Stimulated activated naive CD8-positive, alpha-beta T cell treated with anti-CD3 and anti-CD28 coated beads, Interleukin-15, Interleukin-2, amounts not matched to agents 100 ng/mL and 50 ng/mL, for 24 hours (primary cell): ENCODE data around the gene MARCHF10.

Experiments used
- H3K27ac Mint-ChIP-seq: one replicate; pipeline ENCODE4 v1.8.0; 2021; ENCODE audit warnings: mild to moderate bottlenecking, mixed read lengths
- H3K27me3 Mint-ChIP-seq: one replicate; pipeline ENCODE4 v1.8.0; 2021; ENCODE audit warnings: mixed read lengths
- H3K36me3 Mint-ChIP-seq: one replicate; pipeline ENCODE4 v1.8.0; 2021; ENCODE audit warnings: low read depth, mixed read lengths
- H3K4me1 Mint-ChIP-seq: one replicate; pipeline ENCODE4 v1.8.0; 2021; ENCODE audit warnings: low read depth, mixed read lengths
- H3K4me3 Mint-ChIP-seq: one replicate; pipeline ENCODE4 v1.8.0; 2021; ENCODE audit warnings: mild to moderate bottlenecking, mixed read lengths
- H3K9me3 Mint-ChIP-seq: one replicate; pipeline ENCODE4 v1.8.0; 2021; ENCODE audit warnings: mixed read lengths

MARCHF10 gene

GRCh38 chr17:62756198-62756597 lies 51.9 kb downstream of the MARCHF10 start:
- Mint-ChIP-seq H3K4me1 (no peaks in the 10 kb centered on the region), H3K36me3 (no peaks in the 10 kb centered on the region), H3K4me3 (no peak overlapping the region), H3K27ac (no peak overlapping the region), H3K27me3 (peaks cover 12% of the 10 kb centered on the region), H3K9me3 (no peaks in the 10 kb centered on the region)

- H3K4me1 Mint-ChIP-seq, result no peaks in the 10 kb centered on the region
- H3K36me3 Mint-ChIP-seq, result no peaks in the 10 kb centered on the region
- H3K27me3 Mint-ChIP-seq, result peaks cover 7% of the 10 kb centered on the region
- H3K9me3 Mint-ChIP-seq, result no peaks in the 10 kb centered on the region
- H3K4me3 Mint-ChIP-seq, result no peak overlapping the region
- no peak overlapping the region for H3K27ac Mint-ChIP-seq
Observed at GRCh38 chr17:62755141-62755851, 52.8 kb downstream of the MARCHF10 start.

GRCh38 chr17:62754631-62755030 lies 53.5 kb downstream of the MARCHF10 start:
- no peak overlapping the region for H3K4me3 Mint-ChIP-seq
- no peaks in the 10 kb centered on the region for H3K4me1 Mint-ChIP-seq
- no peaks in the 10 kb centered on the region for H3K36me3 Mint-ChIP-seq
- H3K9me3 Mint-ChIP-seq, result no peaks in the 10 kb centered on the region
- H3K27me3 Mint-ChIP-seq, result peaks cover under 1% of the 10 kb centered on the region
- H3K27ac Mint-ChIP-seq, result no peak overlapping the region

GRCh38 chr17:62753562-62753961 lies 54.6 kb downstream of the MARCHF10 start:
- Mint-ChIP-seq H3K4me1 (no peaks in the 10 kb centered on the region), H3K27me3 (no peaks in the 10 kb centered on the region), H3K36me3 (no peaks in the 10 kb centered on the region), H3K4me3 (no peak overlapping the region), H3K9me3 (no peaks in the 10 kb centered on the region), H3K27ac (no peak overlapping the region)

GRCh38 chr17:62751060-62751691 lies 56.9 kb downstream of the MARCHF10 start:
- Mint-ChIP-seq H3K27me3 (no peaks in the 10 kb centered on the region), H3K9me3 (no peaks in the 10 kb centered on the region), H3K27ac (no peak overlapping the region), H3K36me3 (no peaks in the 10 kb centered on the region), H3K4me1 (no peaks in the 10 kb centered on the region), H3K4me3 (no peak overlapping the region)

- Mint-ChIP-seq H3K9me3 (no peaks in the 10 kb centered on the region), H3K4me1 (no peaks in the 10 kb centered on the region), H3K27ac (no peak overlapping the region), H3K27me3 (no peaks in the 10 kb centered on the region), H3K4me3 (no peak overlapping the region), H3K36me3 (no peaks in the 10 kb centered on the region)
Observed at GRCh38 chr17:62750631-62751051, 57.5 kb downstream of the MARCHF10 start.

- Mint-ChIP-seq H3K4me1 (no peaks in the 10 kb centered on the region), H3K36me3 (no peaks in the 10 kb centered on the region), H3K9me3 (no peaks in the 10 kb centered on the region), H3K27ac (no peak overlapping the region), H3K27me3 (no peaks in the 10 kb centered on the region), H3K4me3 (no peak overlapping the region)
Observed at GRCh38 chr17:62749926-62750325, 58.2 kb downstream of the MARCHF10 start.

- H3K36me3 Mint-ChIP-seq, result no peaks in the 10 kb centered on the region
- no peaks in the 10 kb centered on the region for H3K9me3 Mint-ChIP-seq
- H3K4me1 Mint-ChIP-seq, result no peaks in the 10 kb centered on the region
- H3K4me3 Mint-ChIP-seq, result no peak overlapping the region
- peaks cover 15% of the 10 kb centered on the region for H3K27me3 Mint-ChIP-seq
- H3K27ac Mint-ChIP-seq, result no peak overlapping the region
Observed at GRCh38 chr17:62746941-62747340, 61.2 kb downstream of the MARCHF10 start.

GRCh38 chr17:62745806-62746205 lies 62.3 kb downstream of the MARCHF10 start:
- H3K36me3 Mint-ChIP-seq, result no peaks in the 10 kb centered on the region
- no peak overlapping the region for H3K27ac Mint-ChIP-seq
- H3K9me3 Mint-ChIP-seq, result no peaks in the 10 kb centered on the region
- H3K27me3 Mint-ChIP-seq, result peaks cover 15% of the 10 kb centered on the region
- no peak overlapping the region for H3K4me3 Mint-ChIP-seq
- no peaks in the 10 kb centered on the region for H3K4me1 Mint-ChIP-seq

- H3K27ac Mint-ChIP-seq, result no peak overlapping the region
Observed at GRCh38 chr17:62744259-62744658, 63.9 kb downstream of the MARCHF10 start.

GRCh38 chr17:62741290-62741689 lies 66.8 kb downstream of the MARCHF10 start:
- H3K27ac Mint-ChIP-seq, result no peak overlapping the region
- H3K36me3 Mint-ChIP-seq, result no peaks in the 10 kb centered on the region
- H3K4me3 Mint-ChIP-seq, result no peak overlapping the region
- H3K9me3 Mint-ChIP-seq, result no peaks in the 10 kb centered on the region
- peaks cover 15% of the 10 kb centered on the region for H3K4me1 Mint-ChIP-seq
- peaks cover 23% of the 10 kb centered on the region for H3K27me3 Mint-ChIP-seq

More at GRCh38 chr17:62744259-62744658, 63.9 kb downstream of the MARCHF10 start:
- H3K4me3 Mint-ChIP-seq, result no peak overlapping the region
- H3K9me3 Mint-ChIP-seq, result no peaks in the 10 kb centered on the region
- H3K36me3 Mint-ChIP-seq, result no peaks in the 10 kb centered on the region
- H3K27me3 Mint-ChIP-seq, result peaks cover 15% of the 10 kb centered on the region
- no peaks in the 10 kb centered on the region for H3K4me1 Mint-ChIP-seq

- H3K27ac Mint-ChIP-seq, result no peak overlapping the region
- H3K36me3 Mint-ChIP-seq, result no peaks in the 10 kb centered on the region
- no peak overlapping the region for H3K4me3 Mint-ChIP-seq
- peaks cover 32% of the 10 kb centered on the region for H3K27me3 Mint-ChIP-seq
- peaks cover 15% of the 10 kb centered on the region for H3K4me1 Mint-ChIP-seq
- H3K9me3 Mint-ChIP-seq, result no peaks in the 10 kb centered on the region
Observed at GRCh38 chr17:62739645-62740388, 68.3 kb downstream of the MARCHF10 start.

GRCh38 chr17:62738281-62738680 lies 69.8 kb downstream of the MARCHF10 start:
- H3K36me3 Mint-ChIP-seq, result no peaks in the 10 kb centered on the region
- H3K4me3 Mint-ChIP-seq, result no peak overlapping the region
- H3K27ac Mint-ChIP-seq, result no peak overlapping the region
- H3K27me3 Mint-ChIP-seq, result peaks cover 30% of the 10 kb centered on the region
- H3K4me1 Mint-ChIP-seq, result peaks cover 15% of the 10 kb centered on the region
- no peaks in the 10 kb centered on the region for H3K9me3 Mint-ChIP-seq

GRCh38 chr17:62737513-62737912 lies 70.6 kb downstream of the MARCHF10 start:
- no peaks in the 10 kb centered on the region for H3K9me3 Mint-ChIP-seq
- peaks cover 29% of the 10 kb centered on the region for H3K27me3 Mint-ChIP-seq
- no peak overlapping the region for H3K4me3 Mint-ChIP-seq
- H3K36me3 Mint-ChIP-seq, result no peaks in the 10 kb centered on the region
- H3K4me1 Mint-ChIP-seq, result peaks cover 15% of the 10 kb centered on the region
- H3K27ac Mint-ChIP-seq, result no peak overlapping the region

- Mint-ChIP-seq H3K4me3 (no peak overlapping the region), H3K9me3 (no peaks in the 10 kb centered on the region)
Observed at GRCh38 chr17:62735044-62735651, 73.0 kb downstream of the MARCHF10 start.

More at GRCh38 chr17:62735044-62735651, 73.0 kb downstream of the MARCHF10 start:
- H3K4me1 Mint-ChIP-seq, result peaks cover 15% of the 10 kb centered on the region
- no peak overlapping the region for H3K27ac Mint-ChIP-seq
- peaks cover 38% of the 10 kb centered on the region for H3K27me3 Mint-ChIP-seq
- no peaks in the 10 kb centered on the region for H3K36me3 Mint-ChIP-seq
